GM19438 (cell line): ENCODE data around the gene M1AP.

ENCODE experiments used
- ATAC-seq: cut with Tn5 transposase; IDR thresholded peaks from one replicate; pipeline ENCODE4 v1.9.1; 2021; ENCODE audit warnings: low read depth; ENCODE audit not compliant: unreplicated experiment

The M1AP gene

GRCh38 chr2:74551530-74551929, 96.6 kb downstream of the M1AP start:
- ATAC-seq = no peak

DNA sequence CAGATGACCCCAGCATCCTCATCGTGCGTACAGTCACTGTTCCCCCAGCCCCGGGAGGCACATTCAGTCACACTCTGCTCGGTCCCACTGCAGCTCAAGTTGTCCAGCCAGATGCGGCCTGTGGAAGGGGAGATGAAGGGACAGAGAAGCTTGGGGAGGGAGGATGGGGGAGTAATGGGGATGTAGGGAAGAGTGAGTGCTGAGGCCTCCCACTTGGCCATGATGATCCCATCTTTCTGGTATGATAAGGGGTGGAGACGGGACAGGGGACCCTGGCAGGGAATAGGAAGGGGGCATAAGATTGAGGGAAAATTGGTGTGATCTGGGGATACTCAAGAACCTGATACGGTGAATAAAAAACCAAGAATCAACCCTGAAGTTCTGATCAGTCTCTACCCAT, 97.9 kb downstream of the M1AP start:
- ATAC-seq = no peak

DNA sequence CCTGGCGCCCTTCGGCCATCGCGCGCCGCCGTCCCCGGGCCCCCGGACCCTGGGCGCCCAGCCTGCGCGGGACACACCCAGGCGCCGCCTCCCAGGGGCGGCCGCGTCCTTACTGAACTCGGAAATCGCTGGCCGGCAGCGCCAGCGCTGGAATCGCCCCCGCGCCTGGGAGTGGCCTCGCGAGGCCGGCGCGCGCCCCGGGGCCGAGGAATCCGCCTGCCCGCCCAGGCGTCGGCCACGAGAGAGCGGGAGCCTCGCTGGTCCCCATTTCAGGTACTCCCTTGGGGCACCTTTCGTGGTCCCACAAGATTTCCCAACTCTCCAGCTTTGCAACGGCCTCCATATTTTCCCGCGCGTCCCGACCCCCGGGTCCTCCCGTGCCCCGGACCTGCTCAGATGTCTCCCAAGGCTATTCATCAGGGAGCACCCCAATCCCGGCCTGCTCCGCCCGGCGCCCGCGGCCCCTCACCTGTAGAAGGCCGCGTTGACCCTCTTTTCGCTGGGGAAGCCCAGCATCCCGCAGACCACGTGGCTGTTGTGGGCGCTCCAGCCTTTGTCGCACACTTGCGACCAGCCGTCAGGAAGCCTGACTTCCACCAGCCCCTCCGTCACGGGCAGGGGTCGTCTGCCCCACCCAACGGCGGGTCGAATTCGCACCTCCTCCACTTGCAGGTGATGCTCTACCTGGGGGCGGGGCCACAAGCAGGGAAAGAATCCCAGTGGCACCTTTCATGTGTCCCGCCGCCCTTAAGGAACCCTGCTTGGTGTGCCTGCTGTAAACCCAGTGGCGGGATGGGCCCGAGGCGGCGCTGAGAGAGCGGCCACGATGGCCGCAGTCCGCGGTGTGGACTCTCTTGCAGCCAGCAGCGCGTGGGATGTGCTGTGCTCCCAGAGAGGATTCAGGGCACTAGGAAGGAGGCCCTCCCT, 99.0 kb downstream of the M1AP start:
- no peak for ATAC-seq

- no peak for ATAC-seq
Observed at GRCh38 chr2:74548285-74548899, 99.7 kb downstream of the M1AP start.

DNA sequence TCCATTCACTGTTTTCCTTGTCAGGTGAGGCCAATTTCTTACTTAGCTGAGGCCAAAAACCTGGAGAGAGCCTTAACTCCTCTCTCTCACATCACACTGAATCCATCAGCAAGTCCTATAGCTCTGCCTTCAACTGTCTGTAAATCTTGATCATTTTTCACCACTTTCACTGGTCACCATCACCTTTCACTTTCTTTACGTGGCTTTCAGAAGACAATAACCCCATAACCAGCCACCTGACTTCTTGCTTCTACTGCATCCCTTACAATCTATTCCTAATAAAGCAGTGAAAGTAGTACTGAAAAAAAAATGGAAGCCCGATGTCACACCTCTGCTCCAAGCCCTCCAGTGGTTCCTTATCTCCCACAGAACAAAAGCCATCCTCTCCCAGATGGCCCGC, 102.1 kb downstream of the M1AP start:
- ATAC-seq = no peak

DNA sequence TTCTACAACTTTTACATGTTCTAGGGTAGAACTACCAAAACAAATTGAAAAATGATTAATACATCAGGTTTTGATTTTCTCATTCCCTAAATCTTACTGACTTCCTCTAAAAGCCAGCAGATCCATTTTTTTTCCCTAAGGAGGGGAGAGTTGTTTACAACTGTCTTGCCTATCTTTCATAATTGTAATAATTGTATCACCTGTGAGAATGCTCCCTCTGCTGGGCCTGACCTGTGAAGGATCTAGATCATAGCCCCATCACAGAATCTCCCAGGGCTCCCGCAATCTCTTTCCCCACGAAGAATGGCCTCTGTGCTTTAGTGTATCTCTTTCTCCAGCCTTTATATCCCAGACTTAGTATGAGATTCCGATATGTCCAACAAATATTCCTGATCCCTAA, 103.5 kb downstream of the M1AP start:
- no peak for ATAC-seq

DNA sequence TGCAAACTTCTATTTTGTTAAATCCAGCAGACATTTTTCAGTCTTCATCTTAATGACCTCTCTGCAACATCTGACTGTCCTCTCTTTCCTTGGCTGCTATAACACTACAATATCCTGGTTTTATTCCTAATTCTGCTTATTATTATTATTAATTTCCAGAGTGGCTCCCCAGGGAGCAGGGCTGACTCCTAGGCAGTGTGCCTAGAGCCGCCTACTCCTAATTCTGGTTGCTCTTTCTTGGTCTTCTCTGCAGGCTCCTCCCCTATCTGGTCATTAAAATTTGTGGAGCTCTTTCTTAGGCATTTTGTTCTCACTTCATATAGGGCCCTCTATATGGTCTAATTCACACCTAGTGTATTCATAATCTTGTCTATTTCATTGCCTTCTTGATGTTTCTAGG, 105.2 kb downstream of the M1AP start:
- no peak for ATAC-seq

GRCh38 chr2:74540291-74540690, 107.8 kb downstream of the M1AP start:
- no peak for ATAC-seq

- no peak for ATAC-seq
Observed at GRCh38 chr2:74538881-74539339, 109.2 kb downstream of the M1AP start.

DNA sequence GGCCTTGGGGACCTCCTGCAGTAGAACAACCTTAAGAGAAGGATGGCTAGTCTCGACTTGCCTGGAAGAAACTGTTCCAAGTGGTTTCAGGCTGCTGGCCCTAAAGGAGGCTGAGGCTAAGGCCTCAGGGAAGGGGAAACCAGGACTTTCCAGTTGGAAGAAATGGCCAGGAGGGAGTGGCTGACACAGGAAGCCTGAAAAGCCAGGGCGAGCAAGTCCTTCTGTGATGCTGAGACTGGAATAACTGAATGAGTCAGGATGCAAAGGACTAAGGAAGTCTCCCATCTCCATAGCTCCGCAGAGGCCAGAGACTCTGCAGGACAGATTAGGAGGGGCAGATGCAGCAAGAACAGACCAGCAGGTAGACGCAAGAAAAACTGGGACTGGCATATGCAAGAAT, 111.0 kb downstream of the M1AP start:
- ATAC-seq = no peak

DNA sequence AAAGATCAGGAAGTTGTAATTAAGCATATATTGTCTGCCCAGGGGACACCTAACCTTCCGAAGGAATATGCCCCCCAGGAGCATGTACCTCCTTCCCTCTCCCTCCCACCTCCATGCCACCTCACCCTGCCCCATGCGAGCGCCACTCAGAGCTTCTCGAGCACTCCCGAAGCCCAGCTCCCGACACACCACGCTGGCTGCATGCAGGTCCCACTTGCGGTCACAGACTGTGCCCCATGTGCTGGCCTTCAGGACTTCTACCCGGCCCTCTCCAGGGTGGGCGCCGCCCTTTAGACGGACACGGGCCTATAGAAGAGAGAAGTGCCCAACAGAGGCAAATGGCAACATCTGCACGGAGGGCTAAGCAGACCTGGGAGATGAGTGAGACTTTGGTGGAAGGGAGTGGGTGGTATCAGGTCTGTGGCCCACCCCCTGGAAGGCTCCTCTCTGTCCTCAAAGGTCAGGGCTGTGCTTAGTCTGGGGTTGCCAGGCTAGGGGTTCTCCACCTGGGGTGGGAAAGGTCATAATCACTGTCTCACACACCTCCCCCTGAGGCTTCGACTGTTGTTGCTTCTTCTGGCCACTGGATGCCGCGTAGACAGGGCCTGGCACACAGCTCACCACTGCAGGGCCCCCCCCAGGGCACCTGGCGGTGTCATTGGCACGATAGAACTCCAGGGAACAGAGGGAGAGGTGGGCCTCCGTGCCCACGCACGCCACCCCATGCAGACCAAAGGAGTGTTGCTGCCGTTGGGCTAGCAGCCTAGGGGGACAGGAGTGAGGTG, 111.8 kb downstream of the M1AP start:
- no peak for ATAC-seq

DNA sequence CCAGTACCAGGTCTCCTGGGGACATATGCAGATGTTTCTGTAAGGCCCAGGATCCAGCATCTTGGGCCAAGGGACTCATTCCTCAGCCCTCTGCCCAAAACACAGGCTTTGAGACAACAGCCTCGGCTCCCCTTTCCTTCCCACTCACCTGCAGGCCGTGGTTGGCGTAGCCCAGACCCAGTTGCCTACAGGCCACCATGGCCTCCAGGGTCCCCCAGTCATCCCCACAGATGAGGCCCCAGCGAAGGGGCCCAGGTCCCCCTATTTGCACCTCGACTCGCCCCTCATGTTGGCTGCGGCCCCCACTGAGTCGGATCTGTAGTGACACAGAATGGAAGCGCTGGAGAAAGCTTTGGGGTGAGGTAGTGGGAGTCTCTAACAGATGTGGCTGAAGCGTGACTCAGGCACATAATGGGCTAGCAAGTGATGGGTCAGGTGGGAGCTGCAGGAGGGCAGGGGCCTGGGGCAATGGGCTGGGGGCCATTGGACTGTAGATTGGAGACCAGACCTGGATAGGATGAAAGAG, 112.6 kb downstream of the M1AP start:
- no peak for ATAC-seq

- ATAC-seq = no peak
Observed at GRCh38 chr2:74534411-74534810, 113.7 kb downstream of the M1AP start.

- no peak for ATAC-seq
Observed at GRCh38 chr2:74533464-74533863, 114.7 kb downstream of the M1AP start.

GRCh38 chr2:74532222-74532621, 115.9 kb downstream of the M1AP start:
- ATAC-seq = no peak

- ATAC-seq = no peak
Observed at GRCh38 chr2:74531666-74532065, 116.5 kb downstream of the M1AP start.

DNA sequence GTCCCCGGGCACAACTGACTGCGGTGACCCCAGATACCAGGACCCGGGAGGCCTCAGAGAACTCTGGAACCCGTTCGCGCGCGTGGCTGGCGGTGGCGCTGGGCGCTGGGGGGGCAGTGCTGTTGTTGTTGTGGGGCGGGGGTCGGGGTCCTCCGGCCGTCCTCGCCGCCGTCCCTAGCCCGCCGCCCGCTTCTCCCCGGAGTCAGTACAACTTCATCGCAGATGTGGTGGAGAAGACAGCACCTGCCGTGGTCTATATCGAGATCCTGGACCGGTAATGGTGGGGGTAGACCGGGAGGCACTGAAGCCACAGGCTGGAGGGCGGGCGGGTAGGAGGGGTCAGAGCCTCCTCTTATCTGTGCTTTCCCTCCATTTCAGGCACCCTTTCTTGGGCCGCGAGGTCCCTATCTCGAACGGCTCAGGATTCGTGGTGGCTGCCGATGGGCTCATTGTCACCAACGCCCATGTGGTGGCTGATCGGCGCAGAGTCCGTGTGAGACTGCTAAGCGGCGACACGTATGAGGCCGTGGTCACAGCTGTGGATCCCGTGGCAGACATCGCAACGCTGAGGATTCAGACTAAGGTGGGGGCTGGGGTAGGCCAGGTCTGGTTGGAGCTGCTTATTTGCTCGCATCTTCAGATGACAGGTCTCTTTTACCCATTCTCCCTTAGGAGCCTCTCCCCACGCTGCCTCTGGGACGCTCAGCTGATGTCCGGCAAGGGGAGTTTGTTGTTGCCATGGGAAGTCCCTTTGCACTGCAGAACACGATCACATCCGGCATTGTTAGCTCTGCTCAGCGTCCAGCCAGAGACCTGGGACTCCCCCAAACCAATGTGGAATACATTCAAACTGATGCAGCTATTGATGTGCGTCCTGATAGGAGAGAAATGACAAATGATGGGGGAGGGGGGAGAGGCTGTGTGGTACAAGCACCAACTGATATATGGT, 117.6 kb downstream of the M1AP start:
- peak; percentile 28 for ATAC-seq

GRCh38 chr2:74529357-74530238, 118.5 kb downstream of the M1AP start, which contains the start of the genes AUP1 and HTRA2:
Gene AUP1, minus strand, starts transcription at chr2:74529706. Its CDS starts 77 bp downstream, at chr2:74529629.
Gene HTRA2, plus strand, starts transcription at chr2:74529933. Its CDS starts 74 bp downstream, at chr2:74530007.
- ATAC-seq = peak; percentile 82
